Smooth muscle cell (in vitro differentiated cells): ENCODE measurements around the gene LATS1. TPM values are rescaled to one million over a fixed set of nuclear protein-coding genes. Genes with fewer than 3 reads are reported as not detected.

ENCODE experiments used
- DNase-seq: peaks from one replicate; lab custom pipeline; 2025; ENCODE audit not compliant: unreplicated experiment; lab: John Stamatoyannopoulos, UW
- H2AFZ ChIP-seq: fragments of 200-600 bp; sonication (generic); 2 replicates; pipeline ENCODE4 v1.6.0; 2016; ENCODE audit warnings: antibody characterized with exemption, low read depth, mild to moderate bottlenecking
- H3F3A ChIP-seq: fragments of 200-600 bp; sonication (generic); 2 replicates; pipeline ENCODE4 v1.6.0; 2017; ENCODE audit warnings: antibody characterized with exemption, low read depth
- H3K27ac ChIP-seq: fragments of 200-600 bp; sonication (generic); 2 replicates; pipeline ENCODE4 v1.5.1; 2016; ENCODE audit warnings: low read depth, mild to moderate bottlenecking
- H3K27me3 ChIP-seq: fragments of 200-600 bp; sonication (generic); 2 replicates; pipeline ENCODE4 v1.6.1; 2016; ENCODE audit warnings: low read depth, mild to moderate bottlenecking
- H3K36me3 ChIP-seq: fragments of 200-600 bp; sonication (generic); 2 replicates; pipeline ENCODE4 v1.5.1; 2016; ENCODE audit warnings: low read depth
- H3K4me1 ChIP-seq: fragments of 200-600 bp; sonication (generic); 2 replicates; pipeline ENCODE4 v1.5.1; 2016; ENCODE audit warnings: low read depth
- H3K4me2 ChIP-seq: fragments of 200-600 bp; sonication (generic); 2 replicates; pipeline ENCODE4 v1.6.0; 2016; ENCODE audit warnings: mild to moderate bottlenecking
- H3K4me3 ChIP-seq: fragments of 200-600 bp; sonication (generic); 2 replicates; pipeline ENCODE4 v1.5.1; 2016; ENCODE audit warnings: mild to moderate bottlenecking
- H3K79me2 ChIP-seq: fragments of 200-600 bp; sonication (generic); 2 replicates; pipeline ENCODE4 v1.6.0; 2016; ENCODE audit warnings: low read depth, mild to moderate bottlenecking
- H3K9ac ChIP-seq: fragments of 200-600 bp; sonication (generic); 2 replicates; pipeline ENCODE4 v1.6.0; 2016; ENCODE audit warnings: low read depth
- H3K9me3 ChIP-seq: fragments of 200-600 bp; sonication (generic); replicated peaks from 2 replicates; pipeline ENCODE4 v1.5.1; 2016; ENCODE audit warnings: low read depth
- H4K20me1 ChIP-seq: fragments of 200-600 bp; sonication (generic); 2 replicates; pipeline ENCODE4 v1.6.0; 2016; ENCODE audit warnings: low read depth
- WGBS: methylation state at CpG from one replicate; pipeline ENCODE4 v1.1.7; 2016; ENCODE audit warnings: low lambda C conversion rate; 5-methylcytosine and 5-hydroxymethylcytosine counted together
- polyA plus RNA-seq: library from polyadenylated mRNA; unstranded; fragments of >200 nt; fragmentation: Nextera tagmentation; extraction: Ambion mirVana; gene quantifications from 2 replicates; pipeline ENCODE4 v1.2.1, GENCODE V29; 2016
- total RNA-seq: library from RNA; depleted of rRNA; stranded (reverse); fragments of >200 nt; gene quantifications from 2 replicates; pipeline ENCODE4 v1.2.3, GENCODE V29; 2014
- TF ChIP-seq, protein P1 (sequence below): fragments of 200-600 bp; sonication (generic); IDR thresholded peaks from 2 replicates; pipeline ENCODE4 v1.5.1; 2017; ENCODE audit warnings: borderline replicate concordance, mild to moderate bottlenecking, antibody characterized with exemption; ENCODE audit not compliant: insufficient read depth, poor library complexity, severe bottlenecking

The LATS1 gene
- total and polyA plus RNA-seq, 2 experiments from 2014 or later, result 8.5 to 32.0 TPM

- no peak overlapping the region for H3K4me3 ChIP-seq
- H3K36me3 ChIP-seq, result no peaks in the 10 kb centered on the region
- H4K20me1 ChIP-seq, result peaks cover 68% of the 10 kb centered on the region
- H3K27ac ChIP-seq, result no peak overlapping the region
- H3K27me3 ChIP-seq, result no peaks in the 10 kb centered on the region
- H3K9me3 ChIP-seq, result no peaks in the 10 kb centered on the region
- no peak overlapping the region for H2AFZ ChIP-seq
- 97% methylated on average over 1 of the region's 1 CpG for WGBS
- peaks cover 8% of the 10 kb centered on the region for H3K4me1 ChIP-seq
- no peaks in the 10 kb centered on the region for H3F3A ChIP-seq
- H3K79me2 ChIP-seq, result peaks cover 79% of the 10 kb centered on the region
- no peak overlapping the region for H3K9ac ChIP-seq
- no peak overlapping the region for H3K4me2 ChIP-seq
- TF ChIP-seq, protein P1, sequence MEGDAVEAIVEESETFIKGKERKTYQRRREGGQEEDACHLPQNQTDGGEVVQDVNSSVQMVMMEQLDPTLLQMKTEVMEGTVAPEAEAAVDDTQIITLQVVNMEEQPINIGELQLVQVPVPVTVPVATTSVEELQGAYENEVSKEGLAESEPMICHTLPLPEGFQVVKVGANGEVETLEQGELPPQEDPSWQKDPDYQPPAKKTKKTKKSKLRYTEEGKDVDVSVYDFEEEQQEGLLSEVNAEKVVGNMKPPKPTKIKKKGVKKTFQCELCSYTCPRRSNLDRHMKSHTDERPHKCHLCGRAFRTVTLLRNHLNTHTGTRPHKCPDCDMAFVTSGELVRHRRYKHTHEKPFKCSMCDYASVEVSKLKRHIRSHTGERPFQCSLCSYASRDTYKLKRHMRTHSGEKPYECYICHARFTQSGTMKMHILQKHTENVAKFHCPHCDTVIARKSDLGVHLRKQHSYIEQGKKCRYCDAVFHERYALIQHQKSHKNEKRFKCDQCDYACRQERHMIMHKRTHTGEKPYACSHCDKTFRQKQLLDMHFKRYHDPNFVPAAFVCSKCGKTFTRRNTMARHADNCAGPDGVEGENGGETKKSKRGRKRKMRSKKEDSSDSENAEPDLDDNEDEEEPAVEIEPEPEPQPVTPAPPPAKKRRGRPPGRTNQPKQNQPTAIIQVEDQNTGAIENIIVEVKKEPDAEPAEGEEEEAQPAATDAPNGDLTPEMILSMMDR, result no peak
- no peak for DNase-seq
Measured at GRCh38 chr6:149642829-149643580, 74.9 kb downstream of the LATS1 start.

- Histone ChIP-seq H3K4me1 (no peaks in the 10 kb centered on the region), H3K36me3 (no peaks in the 10 kb centered on the region), H3K9me3 (no peaks in the 10 kb centered on the region), H3K9ac (no peak overlapping the region), H3K79me2 (peaks cover 20% of the 10 kb centered on the region), H3K27me3 (no peaks in the 10 kb centered on the region), H3K4me2 (no peak overlapping the region), H2AFZ (no peak overlapping the region), H4K20me1 (peaks cover 17% of the 10 kb centered on the region), H3F3A (no peaks in the 10 kb centered on the region), H3K27ac (no peak overlapping the region), H3K4me3 (no peak overlapping the region)
- TF ChIP-seq, protein P1, result no peak
- 69% methylated on average over 2 of the region's 2 CpGs for WGBS
- DNase-seq, result no peak
Measured at GRCh38 chr6:149636124-149636523, 81.8 kb downstream of the LATS1 start.

GRCh38 chr6:149634315-149634714, 83.6 kb downstream of the LATS1 start:
- H3K27ac ChIP-seq, result no peak overlapping the region
- H3F3A ChIP-seq, result no peaks in the 10 kb centered on the region
- H3K36me3 ChIP-seq, result no peaks in the 10 kb centered on the region
- TF ChIP-seq, protein P1, result no peak
- H4K20me1 ChIP-seq, result peaks cover 3% of the 10 kb centered on the region
- H3K79me2 ChIP-seq, result peaks cover 13% of the 10 kb centered on the region
- WGBS, result 86% methylated on average over 1 of the region's 1 CpG
- H3K4me2 ChIP-seq, result no peak overlapping the region
- DNase-seq, result no peak
- no peaks in the 10 kb centered on the region for H3K4me1 ChIP-seq
- H3K4me3 ChIP-seq, result no peak overlapping the region
- no peak overlapping the region for H2AFZ ChIP-seq
- no peaks in the 10 kb centered on the region for H3K27me3 ChIP-seq
- H3K9me3 ChIP-seq, result no peaks in the 10 kb centered on the region
- no peak overlapping the region for H3K9ac ChIP-seq

GRCh38 chr6:149628875-149629510, 88.9 kb downstream of the LATS1 start:
- H3F3A ChIP-seq, result no peaks in the 10 kb centered on the region
- H2AFZ ChIP-seq, result no peak overlapping the region
- no peaks in the 10 kb centered on the region for H4K20me1 ChIP-seq
- no peak overlapping the region for H3K27ac ChIP-seq
- no peak overlapping the region for H3K9ac ChIP-seq
- H3K27me3 ChIP-seq, result no peaks in the 10 kb centered on the region
- no peaks in the 10 kb centered on the region for H3K9me3 ChIP-seq
- TF ChIP-seq, protein P1, result no peak
- H3K4me2 ChIP-seq, result no peak overlapping the region
- WGBS, result 95% methylated on average over 4 of the region's 4 CpGs
- peaks cover under 1% of the 10 kb centered on the region for H3K36me3 ChIP-seq
- DNase-seq, result no peak
- H3K4me1 ChIP-seq, result no peaks in the 10 kb centered on the region
- no peak overlapping the region for H3K4me3 ChIP-seq
- no peaks in the 10 kb centered on the region for H3K79me2 ChIP-seq
